ENCODE data around the gene CAMP. TPM values are rescaled to one million over a fixed set of nuclear protein-coding genes. Genes with fewer than 3 reads are reported as not detected.

CAMP gene
- total RNA-seq, 2 experiments from 2014 or later, result not detected

GRCh38 chr3:48274452-48274851, 51.2 kb downstream of the CAMP start:
- no peaks in the 10 kb centered on the region for H3K9me3 Mint-ChIP-seq
- no peak overlapping the region for H3K27ac Mint-ChIP-seq
- H3K4me1 Mint-ChIP-seq, result peaks cover 7% of the 10 kb centered on the region
- no peaks in the 10 kb centered on the region for H3K27me3 Mint-ChIP-seq
- no peak for DNase-seq
- H3K4me3 Mint-ChIP-seq, result no peak overlapping the region
- ATAC-seq (ENCODE audit: low read depth), result no peak
- POLR2A ChIA-PET, result interaction anchor here (0.9 kb wide), 1 partner anchor 26 kb away, joined by 4 read pairs; no protein-coding TSS in a partner anchor
- peaks cover 9% of the 10 kb centered on the region for H3K36me3 Mint-ChIP-seq

Small RNAs within 50 kb of the gene (microRNA-seq; reads per million reads assigned to microRNA genes)
- 20.3 reads per million, percentile 29 among the genes with 10 or more reads in this experiment for gene MIR4443

Other genes starting within 250 kb of the CAMP start
- 100 to 1,000 TPM; 118 to 119 TPM for gene MAP4, start 207.1 kb upstream of the CAMP start, total RNA-seq
- gene CDC25A, start 35.1 kb upstream of the CAMP start, total RNA-seq, result 10 to 100 TPM; 14.7 to 19.0 TPM
- 10 to 100 TPM; 35.9 to 43.1 TPM for gene ZNF589, start 17.6 kb downstream of the CAMP start, total RNA-seq
- 10 to 100 TPM; 37.5 to 39.8 TPM for gene NME6, start 77.9 kb downstream of the CAMP start, total RNA-seq
- gene SPINK8, start 110.2 kb downstream of the CAMP start, total RNA-seq, result not detected
- gene FBXW12, start 148.7 kb downstream of the CAMP start, total RNA-seq, result not detected
- 1 to 10 TPM; 4.5 to 6.2 TPM for gene PLXNB1, start 206.6 kb downstream of the CAMP start, total RNA-seq
- gene CCDC51, start 216.6 kb downstream of the CAMP start, total RNA-seq, result 10 to 100 TPM; 11.5 to 12.2 TPM
- gene TMA7, start 216.8 kb downstream of the CAMP start, total RNA-seq, result 100 to 1,000 TPM; 260 to 263 TPM
- gene ATRIP, start 223.2 kb downstream of the CAMP start, total RNA-seq, result 10 to 100 TPM; 17.0 to 19.9 TPM

Measured in activated naive CD8-positive, alpha-beta T cell treated with anti-CD3 and anti-CD28 coated beads, Interleukin-2, amount 10 ng/mL, durations not matched to agents 7 days and 5 days (primary cell).